ENCODE results near the gene PHETA1.
A peak's percentile ranks its signal among the peaks of the same experiment; 100 is the strongest.

GRCh38 chr12:111396726-111397445 is 28.0 kb upstream of the PHETA1 start:
- TF ChIP-seq CTCF (conservative IDR thresholded peaks at IDR 0.05 in 1 of 2, IDR thresholded peaks at IDR 0.05 in 1 of 2; ENCODE audit: extremely low read depth in 1 of 2, insufficient read depth in 1 of 2, low read depth in 1 of 2, low read length in 2 of 2) (peak; percentile 73 to 100), EZH2 (IDR thresholded peaks at IDR 0.05; ENCODE audit: borderline replicate concordance, low read length) (no peak)
